Fibroblast of villous mesenchyme (primary cell): ENCODE measurements around the gene DAB2IP. TPM values are rescaled to one million over a fixed set of nuclear protein-coding genes. Genes with fewer than 3 reads are reported as not detected.
"Not testable (repeated sequence)": the region's sequence is repeated elsewhere in the genome, so short reads cannot be mapped to it uniquely, and the experiment has no call there.

Experiments used
- DNase-seq: peaks from one replicate; pipeline ENCODE4 v3.0.0-alpha.2; 2010; ENCODE audit warnings: low read depth
- H3K4me3 ChIP-seq: 2 replicates; pipeline ENCODE4 v1.5.1; 2011; ENCODE audit warnings: low read depth, mild to moderate bottlenecking, low read length
- CTCF ChIP-seq: IDR thresholded peaks from 2 replicates; pipeline ENCODE4 v1.5.1; 2012; ENCODE audit warnings: low read depth, mild to moderate bottlenecking, low read length; ENCODE audit not compliant: insufficient read depth
- total RNA-seq: library from RNA; depleted of rRNA; stranded (reverse); fragments of >200 nt; gene quantifications from 2 replicates; pipeline ENCODE4 v1.2.3, GENCODE V29; 2012

The DAB2IP gene
- total RNA-seq, 1 donor: 47.9 TPM

GRCh38 chr9:121609822-121610637 is 41.4 kb upstream of the DAB2IP start:
- peak; percentile 40 for DNase-seq
- TF ChIP-seq CTCF: no peak
- no peak overlapping the region for H3K4me3 ChIP-seq

- no peak for DNase-seq
- no peak overlapping the region for H3K4me3 ChIP-seq
- TF ChIP-seq CTCF: no peak
Measured at GRCh38 chr9:121610638-121610953, 40.8 kb upstream of the DAB2IP start.

- DNase-seq: no peak
- TF ChIP-seq CTCF: no peak
- H3K4me3 ChIP-seq: no peak overlapping the region
Measured at GRCh38 chr9:121612511-121612998, 38.9 kb upstream of the DAB2IP start.

- DNase-seq: peak; percentile 41
- H3K4me3 ChIP-seq: no peak overlapping the region
- no peak for TF ChIP-seq CTCF
Measured at GRCh38 chr9:121613009-121613752, 38.3 kb upstream of the DAB2IP start.

- H3K4me3 ChIP-seq: no peak overlapping the region
- TF ChIP-seq CTCF: no peak
- DNase-seq: no peak
Measured at GRCh38 chr9:121616123-121616755, 35.2 kb upstream of the DAB2IP start.

- no peak for DNase-seq
- TF ChIP-seq CTCF: no peak
- H3K4me3 ChIP-seq: no peak overlapping the region
Measured at GRCh38 chr9:121618504-121618903, 32.9 kb upstream of the DAB2IP start.

GRCh38 chr9:121618910-121619309 is 32.5 kb upstream of the DAB2IP start:
- DNase-seq, H3K4me3 ChIP-seq: not testable (repeated sequence)
